Ovary (tissue), 3 donors: ENCODE results near the gene ODC1.

Source experiments
- EP300 ChIP-seq: sonication (generic); formaldehyde crosslinking; IDR thresholded peaks from one replicate; pipeline ENCODE4 v1.6.1; 2017; ENCODE audit warnings: antibody characterized with exemption
- POLR2A ChIP-seq: fragments of 450-650 bp; IDR thresholded peaks from one replicate; pipeline ENCODE4 v1.6.1; 2017; ENCODE audit warnings: antibody characterized with exemption, mild to moderate bottlenecking, moderate library complexity
- TF ChIP-seq, protein P1 (sequence below), 3 donors: fragments of 450-650 bp in 2 of 3; fragments of 200-600 bp in 1 of 3; IDR thresholded peaks; one replicate each; pipeline versions ENCODE4 v1.5.1 to v1.8.0; 2016 to 2022; ENCODE audit warnings: antibody characterized with exemption in 3 of 3, mild to moderate bottlenecking in 1 of 3
- donor health status: DM: no; HTN: no; CAD: no.

DNA sequence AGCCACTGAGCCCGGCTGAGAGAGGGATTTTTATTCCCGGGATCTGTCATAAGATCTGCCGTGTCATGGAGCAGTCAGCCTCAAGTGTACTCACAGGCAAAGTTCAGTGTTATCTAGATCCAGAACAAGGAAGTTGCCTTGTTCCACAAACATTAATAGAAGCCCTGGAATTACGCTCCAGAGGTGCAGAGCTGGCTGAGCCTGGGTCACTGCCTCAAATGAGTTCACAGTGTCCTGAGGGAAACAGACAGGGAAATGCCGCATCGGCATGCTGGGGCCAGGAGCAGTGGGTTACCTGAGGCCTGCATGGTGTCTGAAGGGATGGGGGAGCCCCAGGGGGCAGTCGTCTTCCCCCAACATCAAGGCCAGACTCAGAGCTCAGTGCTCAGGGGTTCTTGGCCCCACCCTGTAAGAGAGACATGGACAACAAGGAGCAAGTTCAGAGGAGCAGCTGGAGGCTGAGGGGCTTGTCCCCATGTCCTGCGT lies 42.7 kb upstream of the ODC1 start:
- TF ChIP-seq POLR2A: no peak
- TF ChIP-seq, protein P1, sequence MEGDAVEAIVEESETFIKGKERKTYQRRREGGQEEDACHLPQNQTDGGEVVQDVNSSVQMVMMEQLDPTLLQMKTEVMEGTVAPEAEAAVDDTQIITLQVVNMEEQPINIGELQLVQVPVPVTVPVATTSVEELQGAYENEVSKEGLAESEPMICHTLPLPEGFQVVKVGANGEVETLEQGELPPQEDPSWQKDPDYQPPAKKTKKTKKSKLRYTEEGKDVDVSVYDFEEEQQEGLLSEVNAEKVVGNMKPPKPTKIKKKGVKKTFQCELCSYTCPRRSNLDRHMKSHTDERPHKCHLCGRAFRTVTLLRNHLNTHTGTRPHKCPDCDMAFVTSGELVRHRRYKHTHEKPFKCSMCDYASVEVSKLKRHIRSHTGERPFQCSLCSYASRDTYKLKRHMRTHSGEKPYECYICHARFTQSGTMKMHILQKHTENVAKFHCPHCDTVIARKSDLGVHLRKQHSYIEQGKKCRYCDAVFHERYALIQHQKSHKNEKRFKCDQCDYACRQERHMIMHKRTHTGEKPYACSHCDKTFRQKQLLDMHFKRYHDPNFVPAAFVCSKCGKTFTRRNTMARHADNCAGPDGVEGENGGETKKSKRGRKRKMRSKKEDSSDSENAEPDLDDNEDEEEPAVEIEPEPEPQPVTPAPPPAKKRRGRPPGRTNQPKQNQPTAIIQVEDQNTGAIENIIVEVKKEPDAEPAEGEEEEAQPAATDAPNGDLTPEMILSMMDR (IDR thresholded peaks at IDR 0.05): no peak
- TF ChIP-seq EP300: no peak
